Activated CD4-positive, alpha-beta T cell treated with anti-CD3 and anti-CD28 coated beads, Interleukin-2, amount 50 U/mL, for 4 hours (primary cell): ENCODE results near the gene ELOVL7.
"Not testable (repeated sequence)": the region's sequence is repeated elsewhere in the genome, so short reads cannot be mapped to it uniquely, and the experiment has no call there.

Source experiments
- DNase-seq, 2 experiments: peaks; one replicate each; pipeline ENCODE4 v3.0.0-alpha.2; 2020

Gene ELOVL7

GRCh38 chr5:60789551-60789950, 54.5 kb downstream of the ELOVL7 start:
- no peak for DNase-seq

- no peak for DNase-seq
These were observed 55.1 kb downstream of the ELOVL7 start for GRCh38 chr5:60788863-60789513.

GRCh38 chr5:60779466-60779865, 64.6 kb downstream of the ELOVL7 start:
- no peak for DNase-seq

- DNase-seq: no peak
These were observed 67.7 kb downstream of the ELOVL7 start for GRCh38 chr5:60776343-60776742.

GRCh38 chr5:60765019-60765709, 78.9 kb downstream of the ELOVL7 start:
- no peak for DNase-seq

GRCh38 chr5:60763061-60763460, 81.0 kb downstream of the ELOVL7 start:
- no peak for DNase-seq

GRCh38 chr5:60754495-60754894, 89.6 kb downstream of the ELOVL7 start:
- no peak for DNase-seq

GRCh38 chr5:60744682-60745081, 99.4 kb downstream of the ELOVL7 start:
- no peak for DNase-seq

GRCh38 chr5:60743511-60744314, 100.4 kb downstream of the ELOVL7 start:
- no peak for DNase-seq

GRCh38 chr5:60740322-60740721, 103.7 kb downstream of the ELOVL7 start:
- DNase-seq: no peak

GRCh38 chr5:60738933-60739332, 105.1 kb downstream of the ELOVL7 start:
- DNase-seq: no peak

- DNase-seq: no peak
These were observed 105.6 kb downstream of the ELOVL7 start for GRCh38 chr5:60738461-60738860.

- not testable (repeated sequence) for DNase-seq
These were observed 113.2 kb downstream of the ELOVL7 start for GRCh38 chr5:60730858-60731257.

GRCh38 chr5:60727033-60727679, 116.9 kb downstream of the ELOVL7 start:
- no peak for DNase-seq

GRCh38 chr5:60724126-60724525, 119.9 kb downstream of the ELOVL7 start:
- no peak for DNase-seq

GRCh38 chr5:60722416-60722815, 121.7 kb downstream of the ELOVL7 start:
- no peak for DNase-seq

- DNase-seq: no peak
These were observed 124.7 kb downstream of the ELOVL7 start for GRCh38 chr5:60719329-60719728.

GRCh38 chr5:60718166-60718892, 125.7 kb downstream of the ELOVL7 start:
- DNase-seq: no peak

GRCh38 chr5:60715201-60715928, 128.7 kb downstream of the ELOVL7 start:
- DNase-seq: not testable (repeated sequence)

- DNase-seq: no peak
These were observed 131.1 kb downstream of the ELOVL7 start for GRCh38 chr5:60712950-60713349.

GRCh38 chr5:60711892-60712291, 132.2 kb downstream of the ELOVL7 start:
- DNase-seq: not testable (repeated sequence)

GRCh38 chr5:60710362-60710761, 133.7 kb downstream of the ELOVL7 start:
- no peak for DNase-seq
